GM12878 (cell line): ENCODE measurements around the gene GTPBP3. TPM values are rescaled to one million over a fixed set of nuclear protein-coding genes. Genes with fewer than 3 reads are reported as not detected.

Experiments used
- ATAC-seq: fragments of 200-7000 bp; cut with Tn5 transposase; 3 replicates; pipeline ENCODE4 v1.9.1; 2020; ENCODE audit warnings: mild to moderate bottlenecking, moderate library complexity
- BruUV-seq: library from RNA; stranded (reverse); fragments of 400-500 nt; replicated peaks from 2 replicates; lab custom pipeline; 2021; lab: Mats Ljungman, UMichigan
- CTCF ChIA-PET: fragments of 300-600 bp; sonication (Branson Sonifier 250); formaldehyde crosslinking; extraction: SDS; loops from one replicate; lab custom pipeline; 2021; ENCODE audit warnings: inconsistent platforms; lab: Yijun Ruan, JAX
- POLR2A ChIA-PET: fragments of 350-600 bp; formaldehyde crosslinking; extraction: SDS; loops from one replicate; lab custom pipeline; 2021; ENCODE audit warnings: inconsistent platforms; lab: Charles Lee
- RAD21 ChIA-PET: fragments of 300-600 bp; sonication (Branson Sonifier 250); formaldehyde crosslinking; loops from one replicate; lab custom pipeline; 2023; ENCODE audit warnings: antibody characterized with exemption; ENCODE audit not compliant: unreplicated experiment; lab: Charles Lee
- SMC1A ChIA-PET: fragments of 300-600 bp; sonication (Branson Sonifier 250); formaldehyde crosslinking; loops from one replicate; lab custom pipeline; 2023; ENCODE audit not compliant: unreplicated experiment, uncharacterized antibody; lab: Charles Lee
- DNase-seq: peaks from one replicate; pipeline ENCODE4 v3.0.0-alpha.2; 2011; ENCODE audit warnings: low read depth, low spot score
- FAIRE-seq: peaks from 3 replicates; lab custom pipeline; 2011; peaks lifted over from hg19 to GRCh38; lab: Jason Lieb, UNC
- H2AFZ ChIP-seq: 2 replicates; pipeline ENCODE4 v1.6.0; 2011; ENCODE audit warnings: low read depth, low read length, control low read depth; ENCODE audit not compliant: control insufficient read depth
- H3K27ac ChIP-seq: 2 replicates; pipeline ENCODE4 v1.5.1; 2011; ENCODE audit warnings: control low read depth; ENCODE audit not compliant: control insufficient read depth, insufficient read depth
- H3K27me3 ChIP-seq, 2 experiments: replicated peaks in 1 of 2; 2 replicates each; pipeline versions ENCODE4 v1.6.0 to v1.6.1; 2011; ENCODE audit warnings: low read length in 1 of 2; ENCODE audit not compliant: control insufficient read depth in 2 of 2, insufficient read depth in 2 of 2
- H3K36me3 ChIP-seq, 2 experiments: 2 replicates each; pipeline ENCODE4 v1.5.1; 2011; ENCODE audit warnings: low read length in 1 of 2; ENCODE audit not compliant: control insufficient read depth in 2 of 2, insufficient read depth in 2 of 2
- H3K4me1 ChIP-seq: 2 replicates; pipeline ENCODE4 v1.6.1; 2011; ENCODE audit warnings: mild to moderate bottlenecking, low read length, moderate library complexity, mixed read lengths; ENCODE audit not compliant: control insufficient read depth, insufficient read depth
- H3K4me2 ChIP-seq: 2 replicates; pipeline ENCODE4 v1.6.0; 2011; ENCODE audit warnings: control low read depth; ENCODE audit not compliant: control insufficient read depth, insufficient read depth
- H3K4me3 ChIP-seq: fragments of 200-600 bp; sonication (generic); 2 replicates; pipeline ENCODE4 v1.5.1; 2016
- H3K79me2 ChIP-seq: 2 replicates; pipeline ENCODE4 v1.6.0; 2011; ENCODE audit warnings: low read length; ENCODE audit not compliant: control insufficient read depth, insufficient read depth
- H3K9ac ChIP-seq: 2 replicates; pipeline ENCODE4 v1.8.0; 2011; ENCODE audit warnings: low read length, control low read depth, mixed read lengths; ENCODE audit not compliant: control insufficient read depth, insufficient read depth
- H3K9me3 ChIP-seq: replicated peaks from 3 replicates; pipeline ENCODE4 v1.5.1; 2011; ENCODE audit warnings: mild to moderate bottlenecking, low read length; ENCODE audit not compliant: control insufficient read depth, insufficient read depth
- H4K20me1 ChIP-seq: 2 replicates; pipeline ENCODE4 v1.6.0; 2011; ENCODE audit not compliant: control insufficient read depth, insufficient read depth
- CBFB ChIP-seq: IDR thresholded peaks from 2 replicates; pipeline ENCODE4 v1.6.1; 2016; ENCODE audit warnings: antibody characterized with exemption, low read depth
- CEBPB ChIP-seq, 2 experiments: fragments of 150-350 bp in 1 of 2; IDR thresholded peaks; 2 replicates each; pipeline ENCODE4 v1.6.1; 2012 to 2014; ENCODE audit warnings: low read depth in 2 of 2, low read length in 2 of 2, borderline replicate concordance in 1 of 2, inconsistent platforms in 1 of 2
- ESRRA ChIP-seq: IDR thresholded peaks from 2 replicates; pipeline ENCODE4 v1.6.1; 2012; ENCODE audit warnings: mild to moderate bottlenecking, low read length, improper control_type of control experiment
- ETV6 ChIP-seq, 2 experiments: fragments of 450-650 bp in 1 of 2; IDR thresholded peaks in 1 of 2; conservative IDR thresholded peaks in 1 of 2; 2 replicates each; pipeline ENCODE4 v1.6.1; 2014; ENCODE audit warnings: antibody characterized with exemption in 1 of 2, borderline replicate concordance in 1 of 2, low read depth in 1 of 2, mild to moderate bottlenecking in 1 of 2, moderate library complexity in 1 of 2
- GABPA ChIP-seq: IDR thresholded peaks from 2 replicates; pipeline ENCODE4 v1.6.1; 2014; ENCODE audit warnings: antibody characterized with exemption, low read depth, mild to moderate bottlenecking, inconsistent platforms
- HDGF ChIP-seq: fragments of 450-650 bp; IDR thresholded peaks from 2 replicates; pipeline ENCODE4 v1.6.1; 2016; ENCODE audit warnings: antibody characterized with exemption
- JUNB ChIP-seq: IDR thresholded peaks from 2 replicates; pipeline ENCODE4 v1.6.1; 2016; ENCODE audit warnings: antibody characterized with exemption, mild to moderate bottlenecking
- JUND ChIP-seq: IDR thresholded peaks from 2 replicates; pipeline ENCODE4 v1.6.1; 2012; ENCODE audit warnings: low read depth, mild to moderate bottlenecking, low read length, improper control_type of control experiment, moderate library complexity
- MTA2 ChIP-seq: fragments of 450-650 bp; IDR thresholded peaks from 2 replicates; pipeline ENCODE4 v1.6.1; 2016; ENCODE audit warnings: low read depth, mild to moderate bottlenecking, moderate library complexity
- MTA3 ChIP-seq: IDR thresholded peaks from 2 replicates; pipeline ENCODE4 v1.6.1; 2012; ENCODE audit warnings: low read length, inconsistent platforms, borderline replicate concordance
- MXI1 ChIP-seq: fragments of 150-350 bp; IDR thresholded peaks from 2 replicates; pipeline ENCODE4 v1.6.1; 2011; ENCODE audit warnings: low read depth, mild to moderate bottlenecking, inconsistent platforms, low read length, improper control_type of control experiment
- PML ChIP-seq: IDR thresholded peaks from 2 replicates; pipeline ENCODE4 v1.6.1; 2012; ENCODE audit warnings: low read length, inconsistent platforms
- SMC3 ChIP-seq: IDR thresholded peaks from 2 replicates; pipeline ENCODE4 v1.6.1; 2011; ENCODE audit warnings: low read length, improper control_type of control experiment, borderline replicate concordance
- SREBF1 ChIP-seq: IDR thresholded peaks from 2 replicates; pipeline ENCODE4 v1.6.1; 2012; ENCODE audit warnings: mild to moderate bottlenecking, low read length
- STAT3 ChIP-seq: IDR thresholded peaks from 2 replicates; pipeline ENCODE4 v1.6.1; 2011; ENCODE audit warnings: low read depth, low read length, improper control_type of control experiment
- YBX1 ChIP-seq: fragments of 450-650 bp; IDR thresholded peaks from 2 replicates; pipeline ENCODE4 v1.6.1; 2016; ENCODE audit warnings: antibody characterized with exemption
- ZNF622 ChIP-seq: fragments of 450-650 bp; IDR thresholded peaks from 2 replicates; pipeline ENCODE4 v1.6.1; 2017; ENCODE audit warnings: mild to moderate bottlenecking, inconsistent platforms
- WGBS: methylation state at CpG from one replicate; pipeline ENCODE4 v1.1.6; 2016; ENCODE audit warnings: low lambda C conversion rate; ENCODE audit not compliant: insufficient replicate concordance, insufficient coverage; ENCODE audit errors: missing lambda C conversion rate; 5-methylcytosine and 5-hydroxymethylcytosine counted together
- in situ Hi-C: fragments of 300-500 bp; cut with MboI; formaldehyde crosslinking; loops from 9 replicates; pipeline ENCODE4 v1.14.3; 2018; ENCODE audit warnings: mixed read lengths
- intact Hi-C: fragments of 100-400 bp; cut with micrococcal nuclease; formaldehyde crosslinking; loops from one replicate; pipeline ENCODE4 v1.14.2; 2022; ENCODE audit not compliant: unreplicated experiment
- polyA plus RNA-seq, 11 experiments: library from polyadenylated mRNA; depleted of rRNA in 4 of 11; unstranded in 6 of 11; stranded (reverse) in 5 of 11; fragments of >200 nt; fragmentation: Nextera tagmentation in 4 of 11; fragmentation: Illumina TruSeq in 1 of 11; extraction: Ambion mirVana in 4 of 11; extraction: Trizol in 1 of 11; gene quantifications; 1 replicate in 1 of 11; 2 replicates in 10 of 11; pipeline versions ENCODE4 v1.2.1 to v1.2.3, GENCODE V29; 2011 to 2016; ENCODE audit warnings: inconsistent platforms in 2 of 11, missing spikeins in 2 of 11, low read depth in 1 of 11
- total RNA-seq, 4 experiments: library from RNA; depleted of rRNA in 3 of 4; stranded (reverse); fragments of >200 nt in 3 of 4; fragmentation: Illumina TruSeq in 1 of 4; extraction: Trizol in 1 of 4; gene quantifications; 2 replicates each; pipeline versions ENCODE4 v1.2.1 to v1.2.3, GENCODE V29; 2013 to 2021
- TF ChIP-seq, protein P1 (sequence below): fragments of 450-650 bp; IDR thresholded peaks from 2 replicates; pipeline ENCODE4 v1.6.1; 2016; ENCODE audit warnings: mild to moderate bottlenecking
- TF ChIP-seq, protein P2 (sequence below): fragments of 450-650 bp; IDR thresholded peaks from 2 replicates; pipeline ENCODE4 v1.6.1; 2017; ENCODE audit warnings: antibody characterized with exemption, mild to moderate bottlenecking, moderate library complexity

The GTPBP3 gene
- total and polyA plus RNA-seq, 10 of the 15 experiments (the other 5 are each of a cell fraction or from before 2014, with no cell fraction given) = 2.9 to 46.8 (median 15.4) TPM

DNA sequence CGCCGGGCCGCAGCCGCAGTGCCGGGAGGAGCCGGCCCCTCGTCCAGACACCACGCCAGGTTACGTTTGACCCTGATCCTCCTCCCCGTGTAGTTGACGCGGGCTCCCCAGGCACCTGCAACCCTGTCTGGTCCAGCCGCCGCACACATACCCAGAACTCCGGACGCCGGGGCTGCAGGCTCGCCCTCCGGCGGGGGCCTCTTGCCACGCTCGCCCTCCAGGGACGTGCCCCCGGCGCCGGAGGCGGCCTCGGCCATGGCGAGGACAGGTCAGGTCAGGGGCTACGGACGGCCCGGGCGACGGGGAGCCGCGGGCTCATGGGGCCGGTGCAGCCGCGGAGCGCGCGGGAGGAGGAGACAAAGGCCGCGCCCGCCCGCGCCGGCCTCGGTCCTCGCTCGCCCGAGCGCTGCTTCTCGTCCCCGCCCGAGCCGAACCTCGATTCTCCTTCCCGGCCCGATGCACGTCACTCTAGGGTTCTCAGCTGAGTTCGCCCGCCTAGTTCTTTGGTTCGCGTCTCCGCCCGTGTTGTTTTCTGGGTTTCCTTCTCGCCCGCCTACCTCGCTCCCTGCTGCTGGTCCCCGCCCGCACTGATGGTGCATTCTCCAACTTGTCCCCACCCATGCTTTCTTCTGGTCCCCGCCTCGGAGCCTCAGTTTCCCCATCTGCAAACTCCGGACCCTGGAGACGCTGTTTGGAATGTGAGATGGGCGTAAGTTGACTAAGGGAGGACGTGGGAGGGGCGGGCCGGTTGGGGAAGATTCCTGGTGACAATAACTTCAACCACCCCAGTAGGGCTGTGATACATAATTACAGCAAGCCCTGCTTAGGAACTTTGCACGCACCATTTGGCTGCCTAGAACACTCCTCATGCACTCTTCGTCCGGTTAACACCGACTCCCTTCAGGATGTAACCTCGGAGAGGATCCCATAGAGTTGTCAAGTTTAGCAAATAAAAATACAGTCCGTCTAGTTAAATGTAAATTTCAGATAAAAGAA, 2.6 kb upstream of the GTPBP3 start, which contains the start of gene ANO8:
Gene ANO8 (minus strand): TSS at position 442 of the 996 bp plus-strand sequence. CDS start 185 bp downstream, at position 257.
- in situ Hi-C loops = no loop called here
- no peak for TF ChIP-seq SREBF1
- TF ChIP-seq, protein P1, sequence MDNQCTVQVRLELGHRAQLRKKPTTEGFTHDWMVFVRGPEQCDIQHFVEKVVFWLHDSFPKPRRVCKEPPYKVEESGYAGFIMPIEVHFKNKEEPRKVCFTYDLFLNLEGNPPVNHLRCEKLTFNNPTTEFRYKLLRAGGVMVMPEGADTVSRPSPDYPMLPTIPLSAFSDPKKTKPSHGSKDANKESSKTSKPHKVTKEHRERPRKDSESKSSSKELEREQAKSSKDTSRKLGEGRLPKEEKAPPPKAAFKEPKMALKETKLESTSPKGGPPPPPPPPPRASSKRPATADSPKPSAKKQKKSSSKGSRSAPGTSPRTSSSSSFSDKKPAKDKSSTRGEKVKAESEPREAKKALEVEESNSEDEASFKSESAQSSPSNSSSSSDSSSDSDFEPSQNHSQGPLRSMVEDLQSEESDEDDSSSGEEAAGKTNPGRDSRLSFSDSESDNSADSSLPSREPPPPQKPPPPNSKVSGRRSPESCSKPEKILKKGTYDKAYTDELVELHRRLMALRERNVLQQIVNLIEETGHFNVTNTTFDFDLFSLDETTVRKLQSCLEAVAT = peak; percentile 59; the same call in 1 of the 2 replicates
- 0 out of 2 replicates have a peak, but pooled peaks have one; percentile 24 for TF ChIP-seq MXI1
- TF ChIP-seq YBX1 = no peak
- TF ChIP-seq PML = no peak
- TF ChIP-seq ETV6 (conservative IDR thresholded peaks at IDR 0.05 in 1 of 2, IDR thresholded peaks at IDR 0.05 in 1 of 2; ENCODE audit: borderline replicate concordance in 1 of 2, low read depth in 1 of 2) = no peak
- no peak for TF ChIP-seq STAT3
- TF ChIP-seq HDGF = peak; percentile 85; the same call in 1 of the 2 replicates
- TF ChIP-seq ESRRA = no peak
- no peak for TF ChIP-seq JUND
- no peak for TF ChIP-seq MTA3
- no peak for TF ChIP-seq GABPA
- no peak for TF ChIP-seq SMC3
- TF ChIP-seq CEBPB (IDR thresholded peaks at IDR 0.05; ENCODE audit: borderline replicate concordance in 1 of 2, low read depth in 2 of 2, low read length in 2 of 2) = no peak
- no peak for TF ChIP-seq JUNB
- no peak for TF ChIP-seq MTA2
- peak; percentile 54; the same call in 1 of the 2 replicates for TF ChIP-seq CBFB
- TF ChIP-seq ZNF622 = no peak
- TF ChIP-seq, protein P2, sequence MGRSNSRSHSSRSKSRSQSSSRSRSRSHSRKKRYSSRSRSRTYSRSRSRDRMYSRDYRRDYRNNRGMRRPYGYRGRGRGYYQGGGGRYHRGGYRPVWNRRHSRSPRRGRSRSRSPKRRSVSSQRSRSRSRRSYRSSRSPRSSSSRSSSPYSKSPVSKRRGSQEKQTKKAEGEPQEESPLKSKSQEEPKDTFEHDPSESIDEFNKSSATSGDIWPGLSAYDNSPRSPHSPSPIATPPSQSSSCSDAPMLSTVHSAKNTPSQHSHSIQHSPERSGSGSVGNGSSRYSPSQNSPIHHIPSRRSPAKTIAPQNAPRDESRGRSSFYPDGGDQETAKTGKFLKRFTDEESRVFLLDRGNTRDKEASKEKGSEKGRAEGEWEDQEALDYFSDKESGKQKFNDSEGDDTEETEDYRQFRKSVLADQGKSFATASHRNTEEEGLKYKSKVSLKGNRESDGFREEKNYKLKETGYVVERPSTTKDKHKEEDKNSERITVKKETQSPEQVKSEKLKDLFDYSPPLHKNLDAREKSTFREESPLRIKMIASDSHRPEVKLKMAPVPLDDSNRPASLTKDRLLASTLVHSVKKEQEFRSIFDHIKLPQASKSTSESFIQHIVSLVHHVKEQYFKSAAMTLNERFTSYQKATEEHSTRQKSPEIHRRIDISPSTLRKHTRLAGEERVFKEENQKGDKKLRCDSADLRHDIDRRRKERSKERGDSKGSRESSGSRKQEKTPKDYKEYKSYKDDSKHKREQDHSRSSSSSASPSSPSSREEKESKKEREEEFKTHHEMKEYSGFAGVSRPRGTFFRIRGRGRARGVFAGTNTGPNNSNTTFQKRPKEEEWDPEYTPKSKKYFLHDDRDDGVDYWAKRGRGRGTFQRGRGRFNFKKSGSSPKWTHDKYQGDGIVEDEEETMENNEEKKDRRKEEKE = no peak

More for the DNA sequence above, 2.6 kb upstream of the GTPBP3 start, which contains the start of gene ANO8:
- H3K4me2 ChIP-seq = peak within 1 kb of the TSS; percentile 83
- RAD21 ChIA-PET = interaction anchor here (1.3 to 2.7 kb wide), 5 partner anchors 25 to 269 kb away, joined by 3 to 9 read pairs (median 7); partner anchors contain the start of gene DDA1
- CTCF ChIA-PET = interaction anchor here (0.6 to 2.4 kb wide), 11 partner anchors 10 to 57 kb away, joined by 3 to 16 read pairs (median 4); partner anchors contain the start of genes DDA1 and MRPL34
- H3K79me2 ChIP-seq = peaks cover 6% of the 10 kb centered on the region
- H3K4me3 ChIP-seq = peak within 1 kb of the TSS; percentile 80
- WGBS = 3% methylated on average over 76 of the region's 86 CpGs
- H3K27me3 ChIP-seq = no peaks in the 10 kb centered on the region; a peak in 1 of 4 replicates
- H3K27ac ChIP-seq = peak within 1 kb of the TSS; percentile 52
- POLR2A ChIA-PET = interaction anchor here (0.6 to 4.4 kb wide), 9 partner anchors 25 to 670 kb away, joined by 3 to 24 read pairs (median 6); partner anchors contain the start of genes ABHD8, BABAM1, DDA1 and MVB12A
- DNase-seq = peak; percentile 82
- no peaks in the 10 kb centered on the region for H4K20me1 ChIP-seq
- H3K9me3 ChIP-seq = no peaks in the 10 kb centered on the region; the same call in 2 of the 3 replicates
- no peaks in the 10 kb centered on the region; a peak in 1 of 4 replicates for H3K36me3 ChIP-seq
- FAIRE-seq = peak; percentile 85
- no TSS peak for BruUV-seq
- peak within 1 kb of the TSS; percentile 60; the same call in 1 of the 2 replicates for H3K9ac ChIP-seq
- ATAC-seq = peak; percentile 74
- SMC1A ChIA-PET = interaction anchor here (0.6 to 1.7 kb wide), 7 partner anchors 10 to 68 kb away, joined by 3 to 8 read pairs (median 4); partner anchors contain the start of genes ABHD8, BABAM1, DDA1 and MRPL34
- peaks cover 21% of the 10 kb centered on the region for H3K4me1 ChIP-seq
- intact Hi-C loops = loop anchor here (1.0 to 5.0 kb wide), 2 partner anchors 25 to 42 kb away; partner anchors contain the start of gene DDA1
- H2AFZ ChIP-seq = peak within 1 kb of the TSS; percentile 77
